HCT116 (cell line): ENCODE measurements around the gene YBX1. TPM values are rescaled to one million over a fixed set of nuclear protein-coding genes. Genes with fewer than 3 reads are reported as not detected.

Source experiments
- ATAC-seq: fragments of 200-7000 bp; cut with Tn5 transposase; 2 replicates; pipeline ENCODE4 v1.9.1; 2020; ENCODE audit warnings: mild to moderate bottlenecking, moderate library complexity
- BruUV-seq: library from RNA; stranded (reverse); fragments of 400-500 nt; replicated peaks from 2 replicates; lab custom pipeline; 2021; lab: Mats Ljungman, UMichigan
- CTCF ChIA-PET: fragments of 300-600 bp; sonication (Branson Sonifier 250); formaldehyde crosslinking; loops from one replicate; lab custom pipeline; 2021; ENCODE audit warnings: antibody characterized with exemption; lab: Charles Lee
- POLR2A ChIA-PET: fragments of 300-600, 350-600 bp; sonication (Branson Sonifier 250); formaldehyde crosslinking; loops from one replicate; lab custom pipeline; 2021; ENCODE audit warnings: antibody characterized with exemption; lab: Charles Lee
- RAD21 ChIA-PET, 2 experiments: fragments of 300-600 bp; sonication (Branson Sonifier 250); formaldehyde crosslinking; loops; one replicate each; lab custom pipeline; 2023; ENCODE audit warnings: low total read pairs in 2 of 2; ENCODE audit not compliant: uncharacterized antibody in 2 of 2, unreplicated experiment in 2 of 2, low non-redundant PET in 1 of 2; lab: Charles Lee
- DNase-seq: peaks from one replicate; pipeline ENCODE4 v3.0.0-alpha.2; 2010; ENCODE audit warnings: low read depth, low spot score
- H2AFZ ChIP-seq: fragments of 200-600 bp; shearing (Covaris generic), sonication (generic); 2 replicates; pipeline ENCODE4 v1.6.1; 2017; ENCODE audit warnings: low read depth, mixed run types, mixed read lengths, antibody characterized with exemption, low read length; ENCODE audit not compliant: poor library complexity, severe bottlenecking
- H3K27ac ChIP-seq: 2 replicates; pipeline ENCODE4 v1.5.1; 2012; ENCODE audit warnings: low read depth, low read length
- H3K27me3 ChIP-seq: fragments of 200-600 bp; sonication (generic); 2 replicates; pipeline ENCODE4 v1.6.1; 2016; ENCODE audit warnings: mixed run types, low read length, mixed read lengths; ENCODE audit not compliant: insufficient read depth
- H3K36me3 ChIP-seq, 2 experiments: fragments of 200-500 bp in 1 of 2; fragments of 200-600 bp in 1 of 2; sonication (Bioruptor generic) in 1 of 2; sonication (generic) in 1 of 2; 2 replicates each; pipeline versions ENCODE4 v1.5.1 to v1.6.1; 2014 to 2016; ENCODE audit warnings: low read length in 2 of 2, inconsistent platforms in 1 of 2, mixed read lengths in 1 of 2, mixed run types in 1 of 2; ENCODE audit not compliant: insufficient read depth in 2 of 2, control insufficient read depth in 1 of 2
- H3K4me1 ChIP-seq, 2 experiments: fragments of 200-600 bp in 1 of 2; sonication (generic) in 1 of 2; 2 replicates each; pipeline versions ENCODE4 v1.5.1 to v1.6.1; 2012 to 2017; ENCODE audit warnings: low read length in 2 of 2, inconsistent platforms in 1 of 2, mild to moderate bottlenecking in 1 of 2, mixed read lengths in 1 of 2, mixed run types in 1 of 2, moderate library complexity in 1 of 2; ENCODE audit not compliant: insufficient read depth in 2 of 2, control insufficient read depth in 1 of 2
- H3K4me2 ChIP-seq: fragments of 200-600 bp; sonication (generic); 2 replicates; pipeline ENCODE4 v1.6.1; 2017; ENCODE audit warnings: mixed run types, low read length, mixed read lengths
- H3K4me3 ChIP-seq, 2 experiments: fragments of 200-600 bp in 1 of 2; sonication (generic) in 1 of 2; replicated peaks in 1 of 2; 2 replicates each; pipeline ENCODE4 v1.5.1; 2011 to 2016; ENCODE audit warnings: low read length in 2 of 2, control low read depth in 1 of 2, low read depth in 1 of 2, mild to moderate bottlenecking in 1 of 2, mixed read lengths in 1 of 2, mixed run types in 1 of 2
- H3K79me2 ChIP-seq: fragments of 200-600 bp; sonication (generic); 2 replicates; pipeline ENCODE4 v1.6.1; 2017; ENCODE audit warnings: mild to moderate bottlenecking, mixed run types, low read length, moderate library complexity, mixed read lengths; ENCODE audit not compliant: insufficient read depth
- H3K9ac ChIP-seq: fragments of 200-600 bp; sonication (generic); 2 replicates; pipeline ENCODE4 v1.6.1; 2016; ENCODE audit warnings: low read length, mixed read lengths
- H3K9me2 ChIP-seq: fragments of 200-600 bp; sonication (generic), shearing (Covaris generic); 2 replicates; pipeline ENCODE4 v1.6.1; 2017; ENCODE audit warnings: mixed run types, mild to moderate bottlenecking, moderate library complexity; ENCODE audit not compliant: insufficient read depth
- H3K9me3 ChIP-seq, 2 experiments: fragments of 200-500 bp in 1 of 2; fragments of 200-600 bp in 1 of 2; sonication (Bioruptor generic) in 1 of 2; sonication (generic) in 1 of 2; 2 replicates each; pipeline ENCODE4 v1.6.1; 2014 to 2017; ENCODE audit warnings: low read length in 2 of 2, mixed read lengths in 2 of 2, inconsistent platforms in 1 of 2, low read depth in 1 of 2, mild to moderate bottlenecking in 1 of 2, mixed run types in 1 of 2, moderate library complexity in 1 of 2; ENCODE audit not compliant: control insufficient read depth in 1 of 2, insufficient read depth in 1 of 2
- H4K20me1 ChIP-seq: fragments of 200-600 bp; sonication (generic), shearing (Covaris generic); 2 replicates; pipeline ENCODE4 v1.6.1; 2017; ENCODE audit warnings: mixed run types, mild to moderate bottlenecking, moderate library complexity; ENCODE audit not compliant: insufficient read depth
- REST ChIP-seq: IDR thresholded peaks from 2 replicates; pipeline ENCODE4 v1.6.1; 2012; ENCODE audit warnings: low read depth
- TCF7L2 ChIP-seq: IDR thresholded peaks from 2 replicates; pipeline ENCODE4 v1.7.0; 2011; ENCODE audit warnings: borderline replicate concordance, inconsistent platforms; ENCODE audit not compliant: insufficient read depth, insufficient read length; ENCODE audit errors: extremely low read depth
- intact Hi-C: fragments of 100-400 bp; cut with micrococcal nuclease; formaldehyde crosslinking; loops from 2 replicates; pipeline ENCODE4 v1.10.0; 2022
- total RNA-seq: library from RNA; stranded (reverse); gene quantifications from one replicate; pipeline ENCODE4 v1.2.1, GENCODE V29; 2021; ENCODE audit not compliant: unreplicated experiment

Gene YBX1
- total RNA-seq, 1 experiment from 2014 or later, result 1,009 TPM

GRCh38 chr1:42676534-42677087 lies 5.6 kb upstream of the YBX1 start (continued):
- no peak for TF ChIP-seq REST

- peaks cover 3 to 21% of the 10 kb centered on the region in 2 experiments for H3K4me1 ChIP-seq
- no peak overlapping the region for H2AFZ ChIP-seq
- intact Hi-C loops, result no loop called here
- RAD21 ChIA-PET, result no interaction called here
- no peak overlapping the region for H3K27ac ChIP-seq
- H3K4me3 ChIP-seq, result no peak overlapping the region
- no peak overlapping the region for H3K4me2 ChIP-seq
- ATAC-seq, result no peak
- H4K20me1 ChIP-seq, result peaks cover 12% of the 10 kb centered on the region; the same call in 1 of the 2 replicates
- no peak for TF ChIP-seq TCF7L2
- BruUV-seq, result no TSS peak
- POLR2A ChIA-PET, result interaction anchor here (0.6 to 1.8 kb wide), 2 partner anchors 19 to 21 kb away, joined by 3 to 4 read pairs; no protein-coding TSS in a partner anchor
- DNase-seq, result no peak
- peaks cover 34% of the 10 kb centered on the region for H3K79me2 ChIP-seq
- CTCF ChIA-PET, result no interaction called here
- H3K9me2 ChIP-seq, result no peaks in the 10 kb centered on the region
- H3K36me3 ChIP-seq, result peaks cover 12 to 34% of the 10 kb centered on the region in 2 experiments; a peak in 3 of 4 replicates
- H3K9ac ChIP-seq, result no peak overlapping the region
- no peaks in the 10 kb centered on the region for H3K9me3 ChIP-seq
- H3K27me3 ChIP-seq, result no peaks in the 10 kb centered on the region
These were observed 2.7 kb upstream of the YBX1 start for GRCh38 chr1:42679364-42679983.
